Measurements from ENCODE around the gene MINAR1.

DNA sequence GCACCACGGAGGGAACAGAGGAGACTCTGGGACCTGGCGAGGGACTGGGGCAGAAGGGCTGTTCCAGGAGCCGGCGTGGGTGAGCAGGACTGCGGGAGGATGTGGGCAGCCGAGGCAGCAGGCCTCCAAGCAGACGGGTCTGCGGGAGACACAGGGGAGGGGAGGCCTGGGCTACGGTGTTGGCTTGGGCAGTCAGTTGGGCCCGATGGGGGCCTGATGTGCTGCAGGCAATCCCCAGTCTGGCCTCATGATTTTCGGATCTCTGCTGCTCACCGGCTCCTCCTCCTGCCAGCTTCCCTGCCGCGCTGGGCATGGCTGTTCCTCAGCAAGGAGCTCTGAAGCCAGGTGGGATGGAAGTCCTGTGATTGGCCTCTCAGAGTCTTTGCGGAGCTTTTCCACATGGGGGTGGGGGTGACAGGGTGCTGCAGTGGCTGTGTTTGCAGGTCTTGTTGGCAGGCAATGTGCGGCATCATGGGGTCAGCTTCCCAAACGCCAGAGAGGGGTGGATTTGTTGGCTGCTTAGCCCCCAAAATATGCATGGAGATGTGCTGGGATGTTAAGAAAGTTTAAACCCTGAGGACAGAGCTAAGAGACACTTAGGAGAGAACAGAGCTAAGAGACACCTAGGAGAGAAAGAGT lies 19.3 kb downstream of the MINAR1 start:
- TF ChIP-seq POLR2A (IDR thresholded peaks at IDR 0.05): no peak
- TF ChIP-seq, protein P1, sequence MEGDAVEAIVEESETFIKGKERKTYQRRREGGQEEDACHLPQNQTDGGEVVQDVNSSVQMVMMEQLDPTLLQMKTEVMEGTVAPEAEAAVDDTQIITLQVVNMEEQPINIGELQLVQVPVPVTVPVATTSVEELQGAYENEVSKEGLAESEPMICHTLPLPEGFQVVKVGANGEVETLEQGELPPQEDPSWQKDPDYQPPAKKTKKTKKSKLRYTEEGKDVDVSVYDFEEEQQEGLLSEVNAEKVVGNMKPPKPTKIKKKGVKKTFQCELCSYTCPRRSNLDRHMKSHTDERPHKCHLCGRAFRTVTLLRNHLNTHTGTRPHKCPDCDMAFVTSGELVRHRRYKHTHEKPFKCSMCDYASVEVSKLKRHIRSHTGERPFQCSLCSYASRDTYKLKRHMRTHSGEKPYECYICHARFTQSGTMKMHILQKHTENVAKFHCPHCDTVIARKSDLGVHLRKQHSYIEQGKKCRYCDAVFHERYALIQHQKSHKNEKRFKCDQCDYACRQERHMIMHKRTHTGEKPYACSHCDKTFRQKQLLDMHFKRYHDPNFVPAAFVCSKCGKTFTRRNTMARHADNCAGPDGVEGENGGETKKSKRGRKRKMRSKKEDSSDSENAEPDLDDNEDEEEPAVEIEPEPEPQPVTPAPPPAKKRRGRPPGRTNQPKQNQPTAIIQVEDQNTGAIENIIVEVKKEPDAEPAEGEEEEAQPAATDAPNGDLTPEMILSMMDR (IDR thresholded peaks at IDR 0.05): no peak

All from sigmoid colon (tissue), 3 donors.